Prostate gland (tissue), 2 donors: ENCODE results near the gene DDX52.

Experiments
- CTCF ChIP-seq, 4 experiments: fragments of 200-600 bp in 2 of 4; fragments of 450-650 bp in 2 of 4; sonication (generic) in 2 of 4; IDR thresholded peaks; 1 replicate in 3 of 4; 2 replicates in 1 of 4; pipeline ENCODE4 v1.5.1; 2016 to 2019; ENCODE audit warnings: antibody characterized with exemption in 4 of 4, mild to moderate bottlenecking in 2 of 4, moderate library complexity in 2 of 4
- POLR2A ChIP-seq: fragments of 450-650 bp; IDR thresholded peaks from one replicate; pipeline ENCODE4 v1.6.1; 2016; ENCODE audit warnings: antibody characterized with exemption, mild to moderate bottlenecking
- POLR2AphosphoS5 ChIP-seq: sonication (generic); formaldehyde crosslinking; IDR thresholded peaks from one replicate; pipeline ENCODE4 v1.6.1; 2017; ENCODE audit warnings: antibody characterized with exemption

GRCh38 chr17:37657202-37657601, 14.0 kb upstream of the DDX52 start:
- TF ChIP-seq CTCF (IDR thresholded peaks at IDR 0.05) = no peak
- TF ChIP-seq POLR2AphosphoS5 = no peak
- TF ChIP-seq POLR2A = no peak
